OCI-LY1 (cell line): ENCODE results near the gene VENTX.

Source experiments
- H2AFZ ChIP-seq: fragments of 200-600 bp; sonication (generic), shearing (Covaris generic); 2 replicates; pipeline ENCODE4 v1.6.0; 2014; ENCODE audit warnings: antibody characterized with exemption, mild to moderate bottlenecking, low read length
- H3F3A ChIP-seq: fragments of 200-600 bp; sonication (generic), shearing (Covaris generic); 2 replicates; pipeline ENCODE4 v1.6.0; 2014; ENCODE audit warnings: mild to moderate bottlenecking, antibody characterized with exemption, low read length, moderate library complexity; ENCODE audit not compliant: insufficient read depth
- H3K27ac ChIP-seq: fragments of 200-600 bp; sonication (generic); 2 replicates; pipeline ENCODE4 v1.5.1; 2014; ENCODE audit warnings: low read length, mixed run types, mild to moderate bottlenecking, low read depth; ENCODE audit not compliant: poor library complexity, severe bottlenecking
- H3K27me3 ChIP-seq: fragments of 200-600 bp; sonication (generic); 2 replicates; pipeline ENCODE4 v1.6.0; 2014; ENCODE audit warnings: antibody characterized with exemption, mild to moderate bottlenecking, low read length, moderate library complexity; ENCODE audit not compliant: insufficient read depth
- H3K36me3 ChIP-seq: fragments of 200-600 bp; sonication (generic); 2 replicates; pipeline ENCODE4 v1.6.1; 2014; ENCODE audit warnings: mild to moderate bottlenecking, antibody characterized with exemption, low read length, moderate library complexity, mixed read lengths; ENCODE audit not compliant: insufficient read depth
- H3K4me1 ChIP-seq: fragments of 200-600 bp; sonication (generic); 2 replicates; pipeline ENCODE4 v1.5.1; 2014; ENCODE audit warnings: mild to moderate bottlenecking, low read length, moderate library complexity; ENCODE audit not compliant: insufficient read depth, severe bottlenecking
- H3K4me2 ChIP-seq: fragments of 200-600 bp; sonication (generic), shearing (Covaris generic); 2 replicates; pipeline ENCODE4 v1.6.1; 2014; ENCODE audit warnings: low read length
- H3K4me3 ChIP-seq: fragments of 200-600 bp; sonication (generic); 2 replicates; pipeline ENCODE4 v1.5.1; 2014; ENCODE audit warnings: low read length, low read depth, mild to moderate bottlenecking, mixed read lengths; ENCODE audit not compliant: poor library complexity, severe bottlenecking
- H3K79me2 ChIP-seq: fragments of 200-600 bp; shearing (Covaris generic); 2 replicates; pipeline ENCODE4 v1.6.1; 2016; ENCODE audit warnings: mixed run types, low read length, mixed read lengths; ENCODE audit not compliant: insufficient read depth
- H3K9ac ChIP-seq: fragments of 200-600 bp; sonication (generic), shearing (Covaris generic); 2 replicates; pipeline ENCODE4 v1.6.1; 2014; ENCODE audit warnings: mild to moderate bottlenecking, low read length, mixed read lengths
- H3K9me2 ChIP-seq: fragments of 200-600 bp; sonication (generic), shearing (Covaris generic); 2 replicates; pipeline ENCODE4 v1.6.1; 2014; ENCODE audit warnings: low read depth, mild to moderate bottlenecking, low read length, mixed read lengths
- H3K9me3 ChIP-seq: fragments of 200-600 bp; shearing (Covaris generic); 2 replicates; pipeline ENCODE4 v1.6.1; 2014; ENCODE audit warnings: low read length, mixed read lengths
- H4K20me1 ChIP-seq: fragments of 200-600 bp; sonication (generic), shearing (Covaris generic); 2 replicates; pipeline ENCODE4 v1.6.0; 2016; ENCODE audit warnings: mild to moderate bottlenecking, low read length; ENCODE audit not compliant: insufficient read depth
- CTCF ChIP-seq: fragments of 200-600 bp; sonication (generic), shearing (Covaris generic); IDR thresholded peaks from 2 replicates; pipeline ENCODE4 v1.5.1; 2017; ENCODE audit warnings: mild to moderate bottlenecking, antibody characterized with exemption, low read length, moderate library complexity, mixed read lengths
- EZH2 ChIP-seq: fragments of 200-600 bp; sonication (generic), shearing (Covaris generic); IDR thresholded peaks from 2 replicates; pipeline ENCODE4 v1.8.0; 2017; ENCODE audit warnings: borderline replicate concordance, mixed run types, mild to moderate bottlenecking, antibody characterized with exemption, low read length, moderate library complexity, mixed read lengths

VENTX gene

GRCh38 chr10:133273534-133274143 is 36.0 kb downstream of the VENTX start:
- H3K9me2 ChIP-seq: no peaks in the 10 kb centered on the region
- H3K4me2 ChIP-seq: no peak overlapping the region
- H3K27ac ChIP-seq: no peak overlapping the region
- no peaks in the 10 kb centered on the region for H3K27me3 ChIP-seq
- H2AFZ ChIP-seq: no peak overlapping the region
- no peak overlapping the region for H3K9ac ChIP-seq
- peaks cover 11% of the 10 kb centered on the region for H3K4me1 ChIP-seq
- H3K9me3 ChIP-seq: no peaks in the 10 kb centered on the region
- no peaks in the 10 kb centered on the region for H4K20me1 ChIP-seq
- no peaks in the 10 kb centered on the region for H3F3A ChIP-seq
- H3K36me3 ChIP-seq: no peaks in the 10 kb centered on the region
- no peaks in the 10 kb centered on the region for H3K79me2 ChIP-seq
- TF ChIP-seq CTCF (no peak), EZH2 (no peak)
- no peak overlapping the region for H3K4me3 ChIP-seq

GRCh38 chr10:133274751-133275683 is 37.4 kb downstream of the VENTX start:
- no peaks in the 10 kb centered on the region for H3F3A ChIP-seq
- H3K79me2 ChIP-seq: no peaks in the 10 kb centered on the region
- H3K4me1 ChIP-seq: peaks cover 13% of the 10 kb centered on the region
- no peak overlapping the region for H2AFZ ChIP-seq
- H3K4me3 ChIP-seq: no peak overlapping the region
- no peaks in the 10 kb centered on the region for H3K9me2 ChIP-seq
- H3K27ac ChIP-seq: no peak overlapping the region
- TF ChIP-seq EZH2 (no peak), CTCF (no peak)
- peaks cover 11% of the 10 kb centered on the region; the same call in 1 of the 2 replicates for H3K36me3 ChIP-seq
- H3K9ac ChIP-seq: no peak overlapping the region
- H4K20me1 ChIP-seq: no peaks in the 10 kb centered on the region
- H3K27me3 ChIP-seq: no peaks in the 10 kb centered on the region
- no peak overlapping the region for H3K4me2 ChIP-seq
- H3K9me3 ChIP-seq: no peaks in the 10 kb centered on the region

- H3K4me2 ChIP-seq: no peak overlapping the region
- H3K9ac ChIP-seq: no peak overlapping the region
- H2AFZ ChIP-seq: no peak overlapping the region
- peaks cover 11% of the 10 kb centered on the region; the same call in 1 of the 2 replicates for H3K36me3 ChIP-seq
- H4K20me1 ChIP-seq: no peaks in the 10 kb centered on the region
- no peaks in the 10 kb centered on the region for H3K9me2 ChIP-seq
- TF ChIP-seq EZH2: no peak
- TF ChIP-seq CTCF: peak; percentile 39; the same call in 1 of the 2 replicates
- H3K4me1 ChIP-seq: peaks cover 13% of the 10 kb centered on the region
- no peaks in the 10 kb centered on the region for H3K27me3 ChIP-seq
- no peaks in the 10 kb centered on the region for H3F3A ChIP-seq
- H3K4me3 ChIP-seq: no peak overlapping the region
- no peak overlapping the region for H3K27ac ChIP-seq
- H3K9me3 ChIP-seq: no peaks in the 10 kb centered on the region
- H3K79me2 ChIP-seq: no peaks in the 10 kb centered on the region
Measured at GRCh38 chr10:133275684-133276092, 38.0 kb downstream of the VENTX start.
